SK-N-DZ (cell line): ENCODE results near the gene HCN3. TPM values are rescaled to one million over a fixed set of nuclear protein-coding genes. Genes with fewer than 3 reads are reported as not detected.
A peak's percentile ranks its signal among the peaks of the same experiment; 100 is the strongest.
"Not testable (repeated sequence)": the region's sequence is repeated elsewhere in the genome, so short reads cannot be mapped to it uniquely, and the experiment has no call there.

Experiments used
- DNase-seq: peaks from one replicate; pipeline ENCODE4 v3.0.0-alpha.2; 2015; ENCODE audit warnings: low spot score
- polyA plus RNA-seq, 2 experiments: library from polyadenylated mRNA; depleted of rRNA; stranded (reverse); fragments of >200 nt; gene quantifications; 2 replicates each; pipeline ENCODE4 v1.2.3, GENCODE V29; 2014

Gene HCN3
- 14.5 and 24.3 TPM in 2 replicates for polyA plus RNA-seq (2014; cell fraction: cytosol; rRNA removed)
- 80.0 and 137 TPM in 2 replicates for polyA plus RNA-seq (2014; cell fraction: nucleus; rRNA removed)

- peak; percentile 99 for DNase-seq
These were observed at the start of gene HCN3 for GRCh38 chr1:155277070-155277901. Gene HCN3 (plus strand): TSS chr1:155277463. CDS start chr1:155277591, 128 bp downstream.

GRCh38 chr1:155228096-155228427 is 49.2 kb upstream of the HCN3 start:
- DNase-seq, result no peak

GRCh38 chr1:155231302-155231701 is 46.0 kb upstream of the HCN3 start:
- not testable (repeated sequence) for DNase-seq

GRCh38 chr1:155232001-155232978 is 45.0 kb upstream of the HCN3 start:
- not testable (repeated sequence) for DNase-seq

GRCh38 chr1:155233502-155233901 is 43.8 kb upstream of the HCN3 start:
- not testable (repeated sequence) for DNase-seq

GRCh38 chr1:155235375-155235774 is 41.9 kb upstream of the HCN3 start:
- not testable (repeated sequence) for DNase-seq

GRCh38 chr1:155236451-155236850 is 40.8 kb upstream of the HCN3 start:
- DNase-seq, result no peak

GRCh38 chr1:155241069-155241679 is 36.1 kb upstream of the HCN3 start:
- peak; percentile 87 for DNase-seq

- DNase-seq, result no peak
These were observed 35.4 kb upstream of the HCN3 start for GRCh38 chr1:155241841-155242264.

GRCh38 chr1:155242805-155243358 is 34.4 kb upstream of the HCN3 start:
- no peak for DNase-seq

- DNase-seq, result peak; percentile 100
These were observed 32.7 kb upstream of the HCN3 start for GRCh38 chr1:155244368-155245162.

GRCh38 chr1:155245163-155245524 is 32.1 kb upstream of the HCN3 start:
- DNase-seq, result no peak

- DNase-seq, result not testable (repeated sequence)
These were observed 30.5 kb upstream of the HCN3 start for GRCh38 chr1:155246796-155247195.

GRCh38 chr1:155247667-155248553 is 29.4 kb upstream of the HCN3 start:
- no peak for DNase-seq

GRCh38 chr1:155250246-155250632 is 27.0 kb upstream of the HCN3 start:
- DNase-seq, result no peak

- peak; percentile 95 for DNase-seq
These were observed 26.4 kb upstream of the HCN3 start for GRCh38 chr1:155250633-155251449.

- no peak for DNase-seq
These were observed 25.7 kb upstream of the HCN3 start for GRCh38 chr1:155251566-155251965.

GRCh38 chr1:155253208-155253607 is 24.1 kb upstream of the HCN3 start:
- DNase-seq, result peak; percentile 78

GRCh38 chr1:155253797-155254196 is 23.5 kb upstream of the HCN3 start:
- no peak for DNase-seq
